Epithelial cell of proximal tubule (primary cell): ENCODE measurements around the gene FKBP1A. TPM values are rescaled to one million over a fixed set of nuclear protein-coding genes. Genes with fewer than 3 reads are reported as not detected.

ENCODE experiments used
- DNase-seq: peaks from one replicate; pipeline ENCODE4 v3.0.0-alpha.2; 2011; ENCODE audit warnings: low read depth
- H3K4me3 ChIP-seq: 2 replicates; pipeline ENCODE4 v1.5.1; 2011; ENCODE audit warnings: low read depth, mild to moderate bottlenecking, low read length
- total RNA-seq: library from RNA; depleted of rRNA; stranded (reverse); fragments of >200 nt; gene quantifications from 2 replicates; pipeline ENCODE4 v1.2.3, GENCODE V29; 2015
- TF ChIP-seq, protein P1 (sequence below): conservative IDR thresholded peaks from 2 replicates; pipeline ENCODE4 v1.5.1; 2012; ENCODE audit warnings: low read depth, mild to moderate bottlenecking, low read length

Gene FKBP1A
- total RNA-seq, 1 donor from 2014 or later: 188 TPM

DNA sequence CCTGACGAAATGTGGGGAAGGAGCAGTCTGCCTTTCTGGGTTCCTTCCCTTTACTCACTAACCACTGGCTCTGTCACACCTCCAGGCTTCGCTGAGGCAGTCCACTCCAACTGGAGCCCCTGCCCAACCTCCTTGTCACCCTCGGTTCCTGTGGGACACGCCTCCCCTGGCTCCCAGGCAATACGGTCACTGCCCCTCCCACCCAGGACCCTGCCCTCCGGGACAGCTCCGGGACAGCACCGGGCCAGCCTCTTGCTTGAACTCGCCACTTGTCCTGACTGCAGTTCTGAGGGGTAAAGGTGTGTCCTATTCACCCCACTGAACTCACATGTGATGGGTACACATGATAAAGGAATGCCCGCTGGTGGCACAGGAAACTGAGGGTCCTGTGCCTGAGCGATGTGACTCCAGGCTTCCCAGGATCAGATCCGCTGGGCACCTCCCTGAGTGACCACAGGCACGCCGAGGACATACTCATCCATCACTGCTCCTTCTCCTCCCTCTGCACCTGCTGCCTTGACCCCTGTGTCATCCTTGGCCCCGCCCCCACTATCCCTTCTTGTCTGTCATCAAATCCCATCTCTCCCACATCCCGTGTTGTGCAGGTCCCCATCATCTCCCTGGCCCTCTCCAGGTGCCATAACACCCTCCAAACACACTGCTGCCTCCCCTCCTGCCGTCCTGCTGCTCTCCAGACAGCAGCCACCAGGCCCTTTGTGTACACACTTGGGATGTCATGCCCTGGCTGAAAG is 71.8 kb downstream of the FKBP1A start:
- TF ChIP-seq, protein P1, sequence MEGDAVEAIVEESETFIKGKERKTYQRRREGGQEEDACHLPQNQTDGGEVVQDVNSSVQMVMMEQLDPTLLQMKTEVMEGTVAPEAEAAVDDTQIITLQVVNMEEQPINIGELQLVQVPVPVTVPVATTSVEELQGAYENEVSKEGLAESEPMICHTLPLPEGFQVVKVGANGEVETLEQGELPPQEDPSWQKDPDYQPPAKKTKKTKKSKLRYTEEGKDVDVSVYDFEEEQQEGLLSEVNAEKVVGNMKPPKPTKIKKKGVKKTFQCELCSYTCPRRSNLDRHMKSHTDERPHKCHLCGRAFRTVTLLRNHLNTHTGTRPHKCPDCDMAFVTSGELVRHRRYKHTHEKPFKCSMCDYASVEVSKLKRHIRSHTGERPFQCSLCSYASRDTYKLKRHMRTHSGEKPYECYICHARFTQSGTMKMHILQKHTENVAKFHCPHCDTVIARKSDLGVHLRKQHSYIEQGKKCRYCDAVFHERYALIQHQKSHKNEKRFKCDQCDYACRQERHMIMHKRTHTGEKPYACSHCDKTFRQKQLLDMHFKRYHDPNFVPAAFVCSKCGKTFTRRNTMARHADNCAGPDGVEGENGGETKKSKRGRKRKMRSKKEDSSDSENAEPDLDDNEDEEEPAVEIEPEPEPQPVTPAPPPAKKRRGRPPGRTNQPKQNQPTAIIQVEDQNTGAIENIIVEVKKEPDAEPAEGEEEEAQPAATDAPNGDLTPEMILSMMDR: no peak
- no peak overlapping the region for H3K4me3 ChIP-seq
- DNase-seq: no peak

DNA sequence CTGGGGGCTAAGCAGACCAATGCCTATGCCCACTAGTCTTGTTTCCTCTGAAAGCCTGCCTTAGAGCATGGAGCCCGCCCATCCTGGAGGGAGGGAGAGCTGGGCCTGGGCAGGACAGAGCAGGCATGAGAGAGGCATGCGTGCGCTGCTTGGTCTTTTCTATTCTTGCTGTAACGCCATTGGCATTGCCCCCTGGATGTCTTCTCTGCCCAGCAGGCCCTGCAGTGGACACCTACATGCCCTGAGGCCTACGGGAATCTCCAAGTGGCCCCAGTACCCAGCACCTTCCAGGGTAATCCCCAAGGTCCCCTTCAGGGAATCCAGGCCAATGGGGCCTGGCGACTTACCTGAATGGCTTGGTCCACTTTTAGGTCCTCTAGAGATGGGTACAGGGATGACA is 72.8 kb downstream of the FKBP1A start:
- no peak overlapping the region for H3K4me3 ChIP-seq
- TF ChIP-seq, protein P1: no peak
- DNase-seq: no peak

DNA sequence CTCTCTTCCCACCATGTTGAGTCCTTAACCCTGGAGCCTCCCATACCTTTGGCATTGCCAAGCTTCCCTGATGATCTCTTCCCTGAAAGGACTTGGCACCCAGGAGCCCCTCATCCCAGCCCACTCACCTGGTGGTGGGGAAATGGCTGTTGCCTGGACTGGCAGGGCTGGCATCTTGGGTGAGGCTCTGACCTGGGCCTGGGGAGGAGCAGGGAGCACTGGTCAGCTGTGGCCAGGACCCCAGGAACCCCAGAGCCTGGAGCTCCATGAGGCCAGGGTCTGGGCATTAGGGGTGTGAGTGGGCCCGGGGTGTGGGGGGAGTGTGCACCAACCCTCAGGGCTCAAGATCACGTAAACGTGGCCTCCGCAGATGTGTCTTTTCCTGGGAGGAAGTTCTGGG is 73.4 kb downstream of the FKBP1A start:
- TF ChIP-seq, protein P1: no peak
- no peak for DNase-seq

DNA sequence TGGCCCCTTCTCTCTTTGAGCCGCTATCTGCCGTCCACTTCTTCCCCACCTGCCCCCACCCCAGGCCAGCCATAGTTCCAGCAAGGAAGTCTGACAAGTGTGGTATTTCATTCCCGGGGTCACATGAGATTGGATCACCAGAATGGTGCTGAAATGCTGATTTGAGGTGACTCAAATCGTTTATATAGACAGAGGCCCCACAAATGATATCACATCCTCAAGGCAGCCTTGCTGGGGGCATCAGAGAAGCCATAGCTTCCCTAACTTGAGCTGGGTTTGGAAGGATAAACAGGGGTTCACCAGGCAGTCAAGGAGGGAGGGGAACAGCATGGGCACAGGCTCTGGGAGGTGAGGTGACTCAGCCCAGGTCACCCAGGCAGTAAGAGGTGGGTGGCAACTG is 73.8 kb downstream of the FKBP1A start:
- no peak for DNase-seq
- TF ChIP-seq, protein P1: no peak
- no peak overlapping the region for H3K4me3 ChIP-seq

More for the DNA sequence above, 73.4 kb downstream of the FKBP1A start:
- H3K4me3 ChIP-seq: no peak overlapping the region

Other genes with a start within 250 kb of the FKBP1A start
- 1.2 TPM in 1 of 2 replicates, not detected in the other for gene TMEM74B, start 208.1 kb downstream of the FKBP1A start, total RNA-seq
- not detected in 2 replicates for gene C20orf202, start 189.6 kb downstream of the FKBP1A start, total RNA-seq
- 0.06 and 1.2 TPM in 2 replicates for gene RAD21L1, start 167.0 kb downstream of the FKBP1A start, total RNA-seq
- 4.6 and 7.2 TPM in 2 replicates for gene SNPH, start 126.8 kb downstream of the FKBP1A start, total RNA-seq
- 2.8 and 5.1 TPM in 2 replicates for gene SDCBP2, start 63.9 kb downstream of the FKBP1A start, total RNA-seq
- 58.6 and 61.6 TPM in 2 replicates for gene NSFL1C, start 73.8 kb upstream of the FKBP1A start, total RNA-seq
- 0.29 TPM in 1 of 2 replicates, not detected in the other for gene SIRPB2, start 98.4 kb upstream of the FKBP1A start, total RNA-seq
- 0.51 TPM in 1 of 2 replicates, not detected in the other for gene SIRPD, start 164.7 kb upstream of the FKBP1A start, total RNA-seq
- 0.46 and 8.0 TPM in 2 replicates for gene SIRPB1, start 227.0 kb upstream of the FKBP1A start, total RNA-seq